Body of pancreas (tissue), 4 donors: ENCODE data around the gene SLAMF7.
"Not testable (repeated sequence)": the region's sequence is repeated elsewhere in the genome, so short reads cannot be mapped to it uniquely, and the experiment has no call there.

Source experiments
- CTCF ChIP-seq, 7 experiments: fragments of 450-650 bp in 4 of 7; fragments of 200-600 bp in 3 of 7; sonication (generic) in 3 of 7; IDR thresholded peaks; one replicate each; pipeline ENCODE4 v1.5.1; 2016 to 2019; ENCODE audit warnings: antibody characterized with exemption in 7 of 7
- POLR2A ChIP-seq, 3 donors: fragments of 450-650 bp; IDR thresholded peaks; one replicate each; pipeline ENCODE4 v1.6.1; 2016; ENCODE audit warnings: antibody characterized with exemption in 3 of 3, mild to moderate bottlenecking in 2 of 3

GRCh38 chr1:160712525-160713080, 26.4 kb upstream of the SLAMF7 start:
- TF ChIP-seq CTCF, POLR2A (IDR thresholded peaks at IDR 0.05): not testable (repeated sequence)
